Measurements from ENCODE around the gene GLYR1.

The GLYR1 gene

GRCh38 chr16:4753227-4753626 is 93.9 kb downstream of the GLYR1 start:
- Histone ChIP-seq H3K4me1 (ENCODE audit: control insufficient read depth, insufficient read depth, low read length) (no peaks in the 10 kb centered on the region), H3K27ac (ENCODE audit: low read depth, low read length) (no peak overlapping the region), H3K36me3 (ENCODE audit: control insufficient read depth, insufficient read depth, low read length) (peaks cover 68% of the 10 kb centered on the region), H3K9ac (ENCODE audit: low read length) (no peak overlapping the region), H3K27me3 (ENCODE audit: control insufficient read depth, insufficient read depth, low read length) (no peaks in the 10 kb centered on the region), H3K4me3 (ENCODE audit: low read depth, low read length) (no peak overlapping the region), H3K9me3 (ENCODE audit: control insufficient read depth, insufficient read depth, low read depth, low read length) (0 out of 2 replicates have a peak, but pooled peaks cover 7% of the 10 kb centered on the region)
